ENCODE measurements around the gene HOXC11. TPM values are rescaled to one million over a fixed set of nuclear protein-coding genes. Genes with fewer than 3 reads are reported as not detected.

HOXC11 gene
- total RNA-seq (not detected), polyA plus RNA-seq (not detected)

DNA sequence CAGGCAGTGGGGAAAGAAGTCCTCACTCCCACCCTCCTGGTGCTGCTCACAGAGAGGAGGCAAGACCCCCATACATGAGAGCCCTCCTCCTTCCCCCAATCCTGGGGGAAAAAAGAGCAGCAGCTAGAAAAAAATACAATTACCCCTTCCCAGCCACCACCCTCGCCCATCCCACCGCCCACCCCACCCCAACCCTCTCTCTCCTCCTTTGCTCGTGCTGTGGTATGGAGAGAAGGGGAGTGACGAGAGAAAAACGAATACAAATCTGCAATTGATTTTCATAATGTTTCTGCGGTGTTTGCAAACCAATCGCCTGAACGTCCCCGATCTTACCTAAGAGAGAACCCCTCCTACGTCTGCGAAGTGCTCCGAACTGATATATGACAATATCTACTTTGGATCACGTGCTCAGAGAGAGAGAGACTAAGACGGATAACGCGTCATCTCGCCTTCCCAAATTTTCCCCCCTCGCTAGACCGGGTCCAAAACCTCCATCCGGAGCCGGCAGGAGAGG is at the start of gene HOXC11:
TSS of gene HOXC11 (plus strand) at position 405 of the 514 bp plus-strand sequence. CDS start 116 bp downstream, outside the sequence.
- Histone ChIP-seq H3K27me3 (peaks cover 98 to 100% (median 98%) of the 10 kb centered on the region in 3 donors), H3K36me3 (no peaks in the 10 kb centered on the region), H3K4me1 (peaks cover 0 to 30% (median 26%) of the 10 kb centered on the region in 4 donors), H3K9me3 (no peaks in the 10 kb centered on the region), H3K27ac (no peak within 1 kb of the TSS), H3K4me3 (no peak within 1 kb of the TSS)
- no peak for DNase-seq
- no peak for TF ChIP-seq POLR2AphosphoS5 (IDR thresholded peaks at IDR 0.05)
- no peak for TF ChIP-seq POLR2A (IDR thresholded peaks at IDR 0.05)
- no peak for TF ChIP-seq CTCF (IDR thresholded peaks at IDR 0.05)
- TF ChIP-seq EP300 (IDR thresholded peaks at IDR 0.05) = no peak
- 5 to 19% methylated on average over 21 of the region's 21 CpGs for WGBS, 2 donors
- intact Hi-C loops (cut with DNase I) = no loop called here

GRCh38 chr12:53924521-53925405 is 48.2 kb upstream of the HOXC11 start:
- Histone ChIP-seq H3K27me3 (peaks cover 30 to 97% (median 72%) of the 10 kb centered on the region in 3 donors), H3K36me3 (no peaks in the 10 kb centered on the region), H3K4me1 (peaks cover 0 to 6% (median 2%) of the 10 kb centered on the region in 4 donors), H3K4me3 (no peak overlapping the region), H3K9me3 (no peaks in the 10 kb centered on the region), H3K27ac (no peak overlapping the region)
- intact Hi-C loops (cut with DNase I) = no loop called here
- TF ChIP-seq POLR2A (IDR thresholded peaks at IDR 0.05) (no peak), CTCF (IDR thresholded peaks at IDR 0.05) (no peak), POLR2AphosphoS5 (IDR thresholded peaks at IDR 0.05) (no peak), EP300 (IDR thresholded peaks at IDR 0.05) (no peak)
- whole genome bisulfite sequencing, 2 donors = 30 to 63% methylated on average over 2 of the region's 2 CpGs
- no peak for DNase-seq

DNA sequence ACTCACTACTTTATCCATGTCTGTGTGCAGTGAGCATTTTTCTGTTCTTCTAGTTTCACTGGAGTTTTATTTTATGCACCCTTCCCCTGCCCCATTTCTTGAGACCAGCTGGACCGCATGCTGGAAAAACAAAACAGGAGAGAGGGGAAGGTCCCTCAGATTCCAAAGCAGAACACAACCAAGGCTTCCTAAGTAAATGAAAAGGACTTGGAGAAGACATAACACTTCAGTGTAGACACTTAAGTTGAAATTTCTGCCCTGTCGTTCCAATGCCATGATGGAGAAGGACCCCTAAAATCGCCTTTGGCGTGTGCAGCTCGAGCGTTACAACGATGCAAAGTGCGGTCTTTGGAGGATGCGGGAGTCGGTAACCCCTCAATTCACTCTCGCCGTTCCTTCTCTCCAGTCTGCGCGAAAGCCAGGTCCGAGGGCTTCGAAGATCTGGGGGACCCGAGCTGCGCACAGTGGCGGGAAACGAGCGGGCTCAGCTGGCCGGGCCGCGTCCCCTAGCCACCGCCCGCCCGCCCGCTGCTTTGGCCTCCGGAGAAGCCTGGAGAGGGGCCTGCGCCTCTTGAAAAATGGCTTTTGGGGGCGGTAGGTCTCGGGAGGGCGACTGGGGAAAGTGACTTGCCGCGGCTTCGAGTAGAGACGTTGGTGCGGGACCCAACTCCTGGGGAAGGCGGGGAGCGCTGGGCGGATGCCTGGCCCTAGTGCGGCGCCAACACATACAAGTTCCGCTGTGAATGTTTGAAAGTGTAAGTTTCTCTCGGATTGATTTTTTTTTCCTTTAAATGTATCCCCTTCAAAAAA is 45.5 kb upstream of the HOXC11 start:
- Histone ChIP-seq H3K9me3 (no peaks in the 10 kb centered on the region), H3K4me3 (no peak overlapping the region), H3K36me3 (no peaks in the 10 kb centered on the region), H3K27ac (no peak overlapping the region), H3K4me1 (peaks cover 0 to 6% (median 2%) of the 10 kb centered on the region in 4 donors), H3K27me3 (peaks cover 49 to 100% (median 86%) of the 10 kb centered on the region in 3 donors)
- intact Hi-C loops (cut with DNase I) = no loop called here
- no peak for TF ChIP-seq CTCF (IDR thresholded peaks at IDR 0.05)
- TF ChIP-seq POLR2AphosphoS5 (IDR thresholded peaks at IDR 0.05) = no peak
- TF ChIP-seq POLR2A (IDR thresholded peaks at IDR 0.05) = no peak
- TF ChIP-seq EP300 (IDR thresholded peaks at IDR 0.05) = no peak
- WGBS, 2 donors = 7 to 20% methylated on average over 45 of the region's 45 CpGs
- DNase-seq = no peak

DNA sequence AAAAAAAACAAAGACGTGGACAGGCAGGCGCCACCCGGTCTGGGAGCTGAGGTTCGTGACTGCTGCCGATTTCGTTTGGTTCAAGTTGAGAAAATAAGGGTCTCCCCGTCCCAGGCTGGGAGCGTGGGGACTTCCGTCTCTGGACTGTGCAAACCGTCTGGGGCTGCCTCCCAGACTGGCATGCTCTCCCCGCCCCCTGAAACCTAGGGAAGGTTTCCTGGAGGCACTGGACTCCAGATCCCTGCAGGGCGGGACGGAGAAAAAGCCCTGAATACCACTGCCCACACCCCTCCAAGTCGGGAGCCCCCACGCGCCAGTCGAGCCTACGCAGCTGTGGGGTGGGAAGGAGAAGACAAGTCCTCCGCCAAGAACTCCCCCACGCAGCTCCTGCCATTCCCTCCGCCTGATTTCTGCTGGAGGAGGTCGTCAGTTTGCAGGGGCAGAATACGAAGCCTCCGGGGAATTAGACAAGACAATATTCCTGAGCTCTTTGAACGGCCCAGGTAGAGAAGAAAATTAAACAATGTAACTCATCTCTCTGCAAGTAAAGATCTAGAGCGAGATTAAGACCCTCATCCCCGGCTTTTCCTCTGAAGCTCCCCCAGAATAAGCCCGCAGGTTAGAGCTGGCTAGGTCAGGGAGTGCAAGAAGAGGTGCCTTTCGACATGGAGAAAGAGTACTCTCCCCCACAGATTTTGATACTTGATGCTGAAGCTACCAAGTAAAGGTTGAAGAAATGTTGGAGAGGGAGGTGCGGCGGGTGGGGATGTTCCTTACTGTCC is 44.7 kb upstream of the HOXC11 start:
- 6 to 11% methylated on average over 31 of the region's 31 CpGs for WGBS, 2 donors
- TF ChIP-seq POLR2AphosphoS5 (IDR thresholded peaks at IDR 0.05) = no peak
- no peak for TF ChIP-seq CTCF (IDR thresholded peaks at IDR 0.05)
- no peak for TF ChIP-seq POLR2A (IDR thresholded peaks at IDR 0.05)
- no peak for DNase-seq
- intact Hi-C loops (cut with DNase I) = no loop called here
- Histone ChIP-seq H3K9me3 (no peaks in the 10 kb centered on the region), H3K27ac (no peak overlapping the region), H3K4me3 (no peak overlapping the region), H3K36me3 (no peaks in the 10 kb centered on the region), H3K4me1 (peaks cover 0 to 6% (median 2%) of the 10 kb centered on the region in 4 donors), H3K27me3 (peaks cover 49 to 100% (median 86%) of the 10 kb centered on the region in 3 donors)

Data from sigmoid colon (tissue), 7 donors.